ENCODE results near the gene HSPA1L. TPM values are rescaled to one million over a fixed set of nuclear protein-coding genes. Genes with fewer than 3 reads are reported as not detected.
"Not testable (repeated sequence)": the region's sequence is repeated elsewhere in the genome, so short reads cannot be mapped to it uniquely, and the experiment has no call there.

Gene HSPA1L
- total RNA-seq, 2 donors from 2014 or later, result 0.33 to 1.0 TPM

DNA sequence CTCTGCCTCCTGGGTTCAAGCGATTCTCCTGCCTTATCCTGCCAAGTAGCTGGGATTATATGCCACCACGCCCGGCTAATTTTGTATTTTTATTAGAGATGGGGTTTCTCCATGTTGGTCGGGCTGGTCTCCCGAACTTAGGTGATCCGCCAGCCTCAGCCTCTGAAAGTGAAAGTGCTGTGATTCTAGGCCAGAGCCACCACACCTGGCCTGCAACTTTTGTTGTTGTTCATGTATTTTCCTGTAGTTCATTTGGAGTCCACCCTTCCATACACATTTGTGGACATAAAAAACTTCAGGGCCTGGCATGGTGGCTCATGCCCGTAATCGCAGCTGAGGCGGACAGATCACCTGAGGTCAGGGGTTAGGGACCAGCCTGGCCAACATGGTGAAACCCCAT, 27.0 kb upstream of the HSPA1L start:
- Histone ChIP-seq H3K27me3 (no peaks in the 10 kb centered on the region), H3K4me1 (peaks cover 22% of the 10 kb centered on the region), H3K36me3 (replicated peaks in 1 of 2; ENCODE audit: insufficient read depth in 1 of 2, low read depth in 2 of 2) (peaks cover 12 to 15% of the 10 kb centered on the region in 2 donors), H3K9me3 (no peaks in the 10 kb centered on the region), H3K4me3 (no peak overlapping the region), H3K27ac (no peak overlapping the region)
- ATAC-seq (no peak), DNase-seq (no peak)
- intact Hi-C loops (cut with DNase I), result no loop called here
- TF ChIP-seq, protein P1, sequence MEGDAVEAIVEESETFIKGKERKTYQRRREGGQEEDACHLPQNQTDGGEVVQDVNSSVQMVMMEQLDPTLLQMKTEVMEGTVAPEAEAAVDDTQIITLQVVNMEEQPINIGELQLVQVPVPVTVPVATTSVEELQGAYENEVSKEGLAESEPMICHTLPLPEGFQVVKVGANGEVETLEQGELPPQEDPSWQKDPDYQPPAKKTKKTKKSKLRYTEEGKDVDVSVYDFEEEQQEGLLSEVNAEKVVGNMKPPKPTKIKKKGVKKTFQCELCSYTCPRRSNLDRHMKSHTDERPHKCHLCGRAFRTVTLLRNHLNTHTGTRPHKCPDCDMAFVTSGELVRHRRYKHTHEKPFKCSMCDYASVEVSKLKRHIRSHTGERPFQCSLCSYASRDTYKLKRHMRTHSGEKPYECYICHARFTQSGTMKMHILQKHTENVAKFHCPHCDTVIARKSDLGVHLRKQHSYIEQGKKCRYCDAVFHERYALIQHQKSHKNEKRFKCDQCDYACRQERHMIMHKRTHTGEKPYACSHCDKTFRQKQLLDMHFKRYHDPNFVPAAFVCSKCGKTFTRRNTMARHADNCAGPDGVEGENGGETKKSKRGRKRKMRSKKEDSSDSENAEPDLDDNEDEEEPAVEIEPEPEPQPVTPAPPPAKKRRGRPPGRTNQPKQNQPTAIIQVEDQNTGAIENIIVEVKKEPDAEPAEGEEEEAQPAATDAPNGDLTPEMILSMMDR (IDR thresholded peaks at IDR 0.05), result no peak
- no peak for TF ChIP-seq POLR2A (IDR thresholded peaks at IDR 0.05)
- WGBS, 2 donors, result 92 to 96% methylated on average over 9 of the region's 9 CpGs

DNA sequence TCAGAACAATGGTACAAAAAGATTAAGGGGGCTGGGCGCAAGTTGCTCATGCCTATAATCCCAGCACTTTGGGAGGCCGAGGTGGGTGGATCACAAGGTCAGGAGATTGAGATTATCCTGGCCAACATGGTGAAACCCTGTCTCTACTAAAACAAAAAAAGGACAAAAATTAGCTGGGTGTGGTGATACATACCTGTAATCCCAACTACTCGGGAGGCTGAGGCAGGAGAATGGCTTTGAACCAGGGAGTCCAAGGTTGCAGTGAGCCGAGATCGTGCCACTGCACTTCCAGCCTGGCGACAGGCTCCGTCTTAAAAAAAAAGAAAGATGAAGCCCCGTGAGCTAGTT, 24.7 kb upstream of the HSPA1L start:
- H3K27ac ChIP-seq; H3K4me3 ChIP-seq; DNase-seq; ATAC-seq; H3K27me3 ChIP-seq; H3K9me3 ChIP-seq; intact Hi-C loops (cut with DNase I): not testable (repeated sequence)
- WGBS, 2 donors, result 82 to 84% methylated on average over 8 of the region's 8 CpGs
- H3K36me3 ChIP-seq (replicated peaks in 1 of 2; ENCODE audit: insufficient read depth in 1 of 2, low read depth in 2 of 2), result peaks cover 12 to 15% of the 10 kb centered on the region in 2 donors
- peaks cover 37% of the 10 kb centered on the region for H3K4me1 ChIP-seq

DNA sequence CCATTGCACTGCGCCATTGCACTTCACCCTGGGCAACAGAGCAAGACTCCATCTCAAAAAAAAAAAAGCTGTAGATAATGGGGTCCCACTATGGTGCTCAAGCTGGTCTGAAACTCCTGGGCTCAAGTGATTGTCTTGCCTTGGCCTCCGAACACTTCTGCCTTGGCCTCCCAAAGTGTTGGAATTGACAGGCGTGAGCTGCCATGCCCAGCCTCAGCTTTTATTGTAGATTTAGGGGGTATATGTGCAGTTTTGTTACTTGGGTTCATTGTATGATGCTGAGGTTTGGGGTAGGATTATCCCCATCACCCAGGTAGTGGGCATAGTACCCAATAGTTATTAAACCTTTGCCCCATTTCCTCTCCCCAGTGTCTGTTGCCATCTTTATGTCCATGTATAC, 23.9 kb upstream of the HSPA1L start:
- WGBS, 2 donors, result 91 to 100% methylated on average over 3 of the region's 3 CpGs
- TF ChIP-seq, protein P1 (IDR thresholded peaks at IDR 0.05), result no peak
- no peak for TF ChIP-seq POLR2A (IDR thresholded peaks at IDR 0.05)
- Histone ChIP-seq H3K36me3 (replicated peaks in 1 of 2; ENCODE audit: insufficient read depth in 1 of 2, low read depth in 2 of 2) (peaks cover 12 to 15% of the 10 kb centered on the region in 2 donors), H3K4me3 (no peak overlapping the region), H3K27ac (no peak overlapping the region), H3K9me3 (no peaks in the 10 kb centered on the region), H3K4me1 (peaks cover 40% of the 10 kb centered on the region), H3K27me3 (no peaks in the 10 kb centered on the region)
- ATAC-seq, result no peak
- intact Hi-C loops (cut with DNase I), result no loop called here
- no peak for DNase-seq

DNA sequence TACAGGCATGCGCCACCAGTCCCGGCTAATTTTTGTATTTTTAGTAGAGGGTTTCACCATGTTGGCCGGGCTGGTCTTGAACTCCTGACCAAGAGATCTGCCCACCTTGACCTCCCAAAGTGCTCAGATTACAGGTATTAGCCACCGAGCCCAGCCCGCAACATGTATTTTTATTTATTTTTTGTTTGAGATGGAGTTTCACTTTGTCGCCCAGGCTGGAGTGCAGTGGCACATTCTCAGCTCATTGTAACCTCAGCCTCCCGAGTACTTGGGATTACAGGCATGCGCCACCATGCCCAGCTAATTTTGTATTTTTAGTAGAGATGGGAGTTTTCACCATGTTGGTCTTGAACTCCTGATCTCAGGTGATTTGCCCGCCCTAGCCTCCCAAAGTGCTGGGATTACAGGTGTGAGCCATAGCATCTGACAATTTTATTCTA, 23.1 kb upstream of the HSPA1L start:
- H3K4me3 ChIP-seq; ATAC-seq; H3K27ac ChIP-seq; intact Hi-C loops (cut with DNase I); DNase-seq; H3K27me3 ChIP-seq; H3K9me3 ChIP-seq: not testable (repeated sequence)
- peaks cover 45% of the 10 kb centered on the region for H3K4me1 ChIP-seq
- 83 to 89% methylated on average over 9 of the region's 9 CpGs for WGBS, 2 donors
- H3K36me3 ChIP-seq (replicated peaks in 1 of 2; ENCODE audit: insufficient read depth in 1 of 2, low read depth in 2 of 2), result peaks cover 12 to 15% of the 10 kb centered on the region in 2 donors

DNA sequence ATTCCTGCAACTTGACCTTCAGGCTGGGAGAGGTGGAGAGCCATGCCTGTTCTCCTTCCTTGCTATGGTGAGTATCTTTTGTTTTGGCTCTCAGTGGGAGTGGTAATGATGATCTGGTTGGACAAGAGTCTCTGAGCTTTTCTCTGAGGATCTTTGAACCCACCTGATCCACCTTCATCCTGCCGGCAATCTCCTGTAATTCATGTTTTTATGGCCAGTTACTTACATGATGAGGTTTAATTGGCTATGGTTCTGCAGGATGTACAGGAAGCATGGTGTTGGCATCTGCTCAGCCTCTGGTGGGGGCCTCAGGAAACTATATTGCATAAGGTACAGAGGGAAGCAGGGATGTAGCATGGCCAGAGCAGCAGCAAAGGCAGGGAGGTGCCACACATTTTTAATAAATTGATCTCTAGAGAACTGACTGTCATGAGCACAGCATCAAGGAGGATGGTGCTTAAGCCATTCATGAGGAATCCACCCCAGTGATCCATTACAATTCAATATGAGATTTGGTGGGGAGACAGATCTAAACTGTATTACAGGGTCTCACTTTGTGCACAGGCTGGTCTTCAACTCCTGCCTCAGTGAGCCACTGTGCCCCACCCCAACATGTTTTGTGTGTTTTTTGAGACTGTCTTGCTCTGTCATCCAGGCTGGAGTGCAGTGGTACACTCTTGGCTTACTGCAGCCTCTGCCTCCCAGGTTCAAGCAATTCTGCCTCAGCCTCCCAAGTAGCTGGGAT, 22.5 kb upstream of the HSPA1L start:
- WGBS, 2 donors, result 25 to 57% methylated on average over 1 of the region's 1 CpG
- H3K27ac ChIP-seq, result peak overlapping the region in 2 of 4 donors; percentile 80 to 95
- no peak for TF ChIP-seq POLR2A (IDR thresholded peaks at IDR 0.05)
- TF ChIP-seq, protein P1 (IDR thresholded peaks at IDR 0.05), result no peak
- H3K27me3 ChIP-seq, result no peaks in the 10 kb centered on the region
- DNase-seq, result no peak
- H3K36me3 ChIP-seq (replicated peaks in 1 of 2; ENCODE audit: insufficient read depth in 1 of 2, low read depth in 2 of 2), result peaks cover 12 to 15% of the 10 kb centered on the region in 2 donors
- ATAC-seq, result no peak
- intact Hi-C loops (cut with DNase I), result no loop called here
- no peak overlapping the region for H3K4me3 ChIP-seq
- peaks cover 45% of the 10 kb centered on the region for H3K4me1 ChIP-seq
- H3K9me3 ChIP-seq, result no peaks in the 10 kb centered on the region

Data from body of pancreas (tissue), 4 donors.